Activated naive CD4-positive, alpha-beta T cell treated with anti-CD3 and anti-CD28 coated beads, Interleukin-2, amount 10 ng/mL, durations not matched to agents 7 days and 5 days (primary cell): Measurements from ENCODE around the gene C1orf56.

Source experiments
- CTCF ChIA-PET: fragments of 350-600 bp; sonication (Branson Sonifier 250); formaldehyde crosslinking; loops from one replicate; lab custom pipeline; 2021; ENCODE audit warnings: antibody characterized with exemption; lab: Charles Lee
- DNase-seq: peaks from one replicate; pipeline ENCODE4 v3.0.0-alpha.2; 2020
- H3K27ac Mint-ChIP-seq: one replicate; pipeline ENCODE4 v1.8.0; 2021; ENCODE audit warnings: mild to moderate bottlenecking, moderate library complexity, mixed read lengths
- H3K27me3 Mint-ChIP-seq: one replicate; pipeline ENCODE4 v1.8.0; 2021; ENCODE audit warnings: mild to moderate bottlenecking, mixed read lengths
- H3K36me3 Mint-ChIP-seq: one replicate; pipeline ENCODE4 v1.8.0; 2021; ENCODE audit warnings: mixed read lengths
- H3K4me1 Mint-ChIP-seq: one replicate; pipeline ENCODE4 v1.8.0; 2021; ENCODE audit warnings: mixed read lengths
- H3K4me3 Mint-ChIP-seq: one replicate; pipeline ENCODE4 v1.8.0; 2021; ENCODE audit warnings: mild to moderate bottlenecking, moderate library complexity, mixed read lengths
- H3K9me3 Mint-ChIP-seq: one replicate; pipeline ENCODE4 v1.8.0; 2021; ENCODE audit warnings: mixed read lengths

C1orf56 gene

GRCh38 chr1:151008244-151009205 lies 39.0 kb upstream of the C1orf56 start, which contains the start of gene PRUNE1:
Gene PRUNE1, plus strand, starts transcription at chr1:151008449. Its CDS starts 184 bp downstream, at chr1:151008633.
- Mint-ChIP-seq H3K4me3 (peak within 1 kb of the TSS; percentile 96), H3K27me3 (no peaks in the 10 kb centered on the region), H3K4me1 (peaks cover 83% of the 10 kb centered on the region), H3K27ac (peak within 1 kb of the TSS; percentile 93), H3K36me3 (peaks cover 17% of the 10 kb centered on the region), H3K9me3 (no peaks in the 10 kb centered on the region)
- CTCF ChIA-PET, result no interaction called here
- DNase-seq, result peak; percentile 97

- DNase-seq, result no peak
- CTCF ChIA-PET, result interaction anchor here (0.6 kb wide), 1 partner anchor 16 kb away, joined by 3 read pairs; no protein-coding TSS in a partner anchor
- H3K27ac Mint-ChIP-seq, result peak overlapping the region; percentile 93
- H3K36me3 Mint-ChIP-seq, result peaks cover 18% of the 10 kb centered on the region
- no peaks in the 10 kb centered on the region for H3K27me3 Mint-ChIP-seq
- no peaks in the 10 kb centered on the region for H3K9me3 Mint-ChIP-seq
- peak overlapping the region; percentile 96 for H3K4me3 Mint-ChIP-seq
- peaks cover 78% of the 10 kb centered on the region for H3K4me1 Mint-ChIP-seq
Measured at GRCh38 chr1:151009206-151009587, 38.4 kb upstream of the C1orf56 start.

GRCh38 chr1:151009674-151010345 lies 37.7 kb upstream of the C1orf56 start:
- Mint-ChIP-seq H3K36me3 (peaks cover 18% of the 10 kb centered on the region), H3K27me3 (no peaks in the 10 kb centered on the region), H3K4me3 (peak overlapping the region; percentile 96), H3K9me3 (no peaks in the 10 kb centered on the region), H3K27ac (no peak overlapping the region), H3K4me1 (peaks cover 74% of the 10 kb centered on the region)
- DNase-seq, result no peak
- CTCF ChIA-PET, result interaction anchor here (0.6 to 1.6 kb wide), 2 partner anchors 15 to 16 kb away, joined by 3 read pairs; no protein-coding TSS in a partner anchor

- Mint-ChIP-seq H3K27me3 (no peaks in the 10 kb centered on the region), H3K36me3 (peaks cover 18% of the 10 kb centered on the region), H3K4me1 (peaks cover 73% of the 10 kb centered on the region), H3K4me3 (peak overlapping the region; percentile 96), H3K9me3 (no peaks in the 10 kb centered on the region), H3K27ac (no peak overlapping the region)
- CTCF ChIA-PET, result interaction anchor here (0.7 to 1.6 kb wide), 2 partner anchors 14 to 16 kb away, joined by 3 read pairs; no protein-coding TSS in a partner anchor
- no peak for DNase-seq
Measured at GRCh38 chr1:151010346-151010726, 37.2 kb upstream of the C1orf56 start.

GRCh38 chr1:151011154-151011850 lies 36.2 kb upstream of the C1orf56 start:
- Mint-ChIP-seq H3K9me3 (no peaks in the 10 kb centered on the region), H3K27ac (no peak overlapping the region), H3K4me1 (peaks cover 64% of the 10 kb centered on the region), H3K27me3 (no peaks in the 10 kb centered on the region), H3K4me3 (no peak overlapping the region), H3K36me3 (peaks cover 16% of the 10 kb centered on the region)
- DNase-seq, result no peak
- CTCF ChIA-PET, result interaction anchor here (0.7 to 1.6 kb wide), 2 partner anchors 13 to 15 kb away, joined by 3 read pairs; no protein-coding TSS in a partner anchor

- Mint-ChIP-seq H3K9me3 (no peaks in the 10 kb centered on the region), H3K27ac (no peak overlapping the region), H3K4me3 (no peak overlapping the region), H3K36me3 (peaks cover 18% of the 10 kb centered on the region), H3K4me1 (peaks cover 48% of the 10 kb centered on the region), H3K27me3 (no peaks in the 10 kb centered on the region)
- CTCF ChIA-PET, result interaction anchor here (0.6 to 1.5 kb wide), 3 partner anchors 12 to 94 kb away, joined by 3 to 9 read pairs (median 4); partner anchors contain the start of gene C1orf56
- no peak for DNase-seq
Measured at GRCh38 chr1:151012684-151013471, 34.7 kb upstream of the C1orf56 start.

GRCh38 chr1:151013518-151013917 lies 34.0 kb upstream of the C1orf56 start:
- Mint-ChIP-seq H3K9me3 (no peaks in the 10 kb centered on the region), H3K4me1 (peaks cover 42% of the 10 kb centered on the region), H3K27ac (no peak overlapping the region), H3K4me3 (no peak overlapping the region), H3K36me3 (peaks cover 21% of the 10 kb centered on the region), H3K27me3 (no peaks in the 10 kb centered on the region)
- CTCF ChIA-PET, result interaction anchor here (0.6 to 1.5 kb wide), 3 partner anchors 11 to 94 kb away, joined by 3 to 9 read pairs (median 4); partner anchors contain the start of gene C1orf56
- no peak for DNase-seq

- peak overlapping the region; percentile 8 for H3K4me3 Mint-ChIP-seq
- DNase-seq, result peak; percentile 92
- peak overlapping the region; percentile 30 for H3K27ac Mint-ChIP-seq
- H3K36me3 Mint-ChIP-seq, result peaks cover 22% of the 10 kb centered on the region
- peaks cover 6% of the 10 kb centered on the region for H3K4me1 Mint-ChIP-seq
- H3K9me3 Mint-ChIP-seq, result no peaks in the 10 kb centered on the region
- CTCF ChIA-PET, result interaction anchor here (0.6 to 4.7 kb wide), 25 partner anchors 8 to 227 kb away, joined by 3 to 41 read pairs (median 4); partner anchors contain the start of genes BNIPL, C1orf56, CDC42SE1 and LYSMD1
- no peaks in the 10 kb centered on the region for H3K27me3 Mint-ChIP-seq
Measured at GRCh38 chr1:151024540-151025146, 22.9 kb upstream of the C1orf56 start.

GRCh38 chr1:151026460-151026859 lies 21.1 kb upstream of the C1orf56 start:
- H3K4me1 Mint-ChIP-seq, result peaks cover 6% of the 10 kb centered on the region
- DNase-seq, result no peak
- CTCF ChIA-PET, result interaction anchor here (0.6 to 4.7 kb wide), 7 partner anchors 11 to 73 kb away, joined by 3 to 41 read pairs (median 4); partner anchors contain the start of genes BNIPL, C1orf56, CDC42SE1 and MLLT11
- H3K36me3 Mint-ChIP-seq, result peaks cover 30% of the 10 kb centered on the region
- no peaks in the 10 kb centered on the region for H3K27me3 Mint-ChIP-seq
- no peaks in the 10 kb centered on the region for H3K9me3 Mint-ChIP-seq
- H3K27ac Mint-ChIP-seq, result peak overlapping the region; percentile 26
- H3K4me3 Mint-ChIP-seq, result no peak overlapping the region

- Mint-ChIP-seq H3K27me3 (no peaks in the 10 kb centered on the region), H3K27ac (no peak overlapping the region), H3K9me3 (no peaks in the 10 kb centered on the region), H3K4me3 (no peak overlapping the region), H3K4me1 (peaks cover 5% of the 10 kb centered on the region), H3K36me3 (peaks cover 42% of the 10 kb centered on the region)
- DNase-seq, result no peak
- CTCF ChIA-PET, result interaction anchor here (0.9 kb wide), 1 partner anchor 16 kb away, joined by 3 read pairs; the partner anchor contains the start of gene C1orf56
Measured at GRCh38 chr1:151032164-151032563, 15.4 kb upstream of the C1orf56 start.

- H3K9me3 Mint-ChIP-seq, result no peaks in the 10 kb centered on the region
- H3K4me3 Mint-ChIP-seq, result no peak overlapping the region
- no peak for DNase-seq
- peaks cover 30% of the 10 kb centered on the region for H3K36me3 Mint-ChIP-seq
- H3K27ac Mint-ChIP-seq, result no peak overlapping the region
- H3K27me3 Mint-ChIP-seq, result no peaks in the 10 kb centered on the region
- H3K4me1 Mint-ChIP-seq, result peaks cover 5% of the 10 kb centered on the region
- CTCF ChIA-PET, result no interaction called here
Measured at GRCh38 chr1:151035167-151035566, 12.4 kb upstream of the C1orf56 start.

- Mint-ChIP-seq H3K27me3 (no peaks in the 10 kb centered on the region), H3K27ac (no peak within 1 kb of the TSS), H3K9me3 (no peaks in the 10 kb centered on the region), H3K4me3 (no peak within 1 kb of the TSS), H3K4me1 (peaks cover 5% of the 10 kb centered on the region), H3K36me3 (peaks cover 25% of the 10 kb centered on the region)
- DNase-seq, result no peak
- CTCF ChIA-PET, result interaction anchor here (3.3 kb wide), 1 partner anchor 11 kb away, joined by 16 read pairs; no protein-coding TSS in a partner anchor
Measured at GRCh38 chr1:151036356-151036755, 11.2 kb upstream of the C1orf56 start, which contains the start of gene BNIPL. Gene BNIPL, plus strand, starts transcription at chr1:151036586. Its CDS starts 140 bp downstream, at chr1:151036726.
